Cardiac fibroblast (primary cell): ENCODE results near the gene FURIN.

Experiments
- DNase-seq, 2 donors: peaks; one replicate each; pipeline versions ENCODE4 v3.0.0 to v3.0.0-alpha.2; 2010; ENCODE audit warnings: low read depth in 2 of 2
- H3K4me3 ChIP-seq, 2 donors: replicated peaks in 1 of 2; 1 replicate in 1 of 2; 2 replicates in 1 of 2; pipeline ENCODE4 v1.5.1; 2011; ENCODE audit warnings: low read depth in 2 of 2, low read length in 2 of 2, mild to moderate bottlenecking in 2 of 2, moderate library complexity in 1 of 2
- CTCF ChIP-seq: IDR thresholded peaks from one replicate; pipeline ENCODE4 v1.5.1; 2011; ENCODE audit warnings: low read depth, mild to moderate bottlenecking, low read length, inconsistent platforms

FURIN gene

GRCh38 chr15:90911906-90912769 lies 43.8 kb downstream of the FURIN start:
- TF ChIP-seq CTCF: no peak
- H3K4me3 ChIP-seq: no peak overlapping the region
- no peak for DNase-seq

- DNase-seq: no peak
- TF ChIP-seq CTCF: no peak
- H3K4me3 ChIP-seq: no peak overlapping the region
Observed at GRCh38 chr15:90912770-90913075, 44.3 kb downstream of the FURIN start.

- DNase-seq: no peak
- no peak for TF ChIP-seq CTCF
- H3K4me3 ChIP-seq: no peak overlapping the region
Observed at GRCh38 chr15:90913398-90913944, 45.1 kb downstream of the FURIN start.

- H3K4me3 ChIP-seq: no peak overlapping the region
- DNase-seq: no peak
- TF ChIP-seq CTCF: no peak
Observed at GRCh38 chr15:90914305-90915080, 46.1 kb downstream of the FURIN start.

GRCh38 chr15:90915216-90915807 lies 46.9 kb downstream of the FURIN start:
- no peak for TF ChIP-seq CTCF
- DNase-seq: no peak
- H3K4me3 ChIP-seq: no peak overlapping the region

GRCh38 chr15:90915808-90916440 lies 47.5 kb downstream of the FURIN start:
- no peak for TF ChIP-seq CTCF
- peak in 1 of 2 donors; percentile 6 for DNase-seq
- H3K4me3 ChIP-seq: no peak overlapping the region
